Measurements from ENCODE around the gene ATG9B. TPM values are rescaled to one million over a fixed set of nuclear protein-coding genes. Genes with fewer than 3 reads are reported as not detected.

Gene ATG9B
- total RNA-seq, 1 experiment from 2014 or later = 0.98 TPM

DNA sequence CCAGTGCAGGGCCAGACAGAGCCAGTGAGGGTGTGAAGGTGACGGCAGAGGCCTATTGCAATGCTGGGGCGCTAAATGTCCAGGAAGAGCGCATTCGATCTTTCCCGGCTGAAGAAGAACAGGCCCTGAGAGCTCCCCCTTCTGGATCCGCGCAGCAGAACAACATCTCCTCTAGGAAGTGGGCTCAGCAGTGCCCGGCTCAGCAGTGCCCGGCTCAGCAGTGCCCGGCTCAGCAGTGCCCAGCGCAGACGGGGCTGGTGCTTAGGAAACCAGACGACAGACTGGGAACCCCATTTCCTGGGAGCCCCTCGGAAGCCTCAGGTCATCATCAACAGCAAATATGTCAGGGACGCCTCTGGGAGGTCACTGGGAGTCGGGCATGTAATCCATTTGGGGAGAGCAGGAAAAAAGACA, 38.2 kb downstream of the ATG9B start:
- Histone ChIP-seq H3K27me3 (ENCODE audit: control insufficient read depth, insufficient read depth, low read length) (peaks cover 3% of the 10 kb centered on the region; the same call in 1 of the 2 replicates), H3K36me3 (ENCODE audit: control insufficient read depth, insufficient read depth, low read length) (no peaks in the 10 kb centered on the region), H3K4me3 (ENCODE audit: low read depth in 2 of 2, low read length in 2 of 2) (no peak overlapping the region), H3K27ac (ENCODE audit: low read length) (no peak overlapping the region), H3K9me3 (ENCODE audit: control insufficient read depth, insufficient read depth, low read depth, low read length) (peaks cover 8% of the 10 kb centered on the region), H3K4me1 (ENCODE audit: control insufficient read depth, insufficient read depth, low read length) (no peaks in the 10 kb centered on the region)
- ATAC-seq = peak; percentile 91
- POLR2A ChIA-PET = no interaction called here
- intact Hi-C loops (cut with micrococcal nuclease; ENCODE audit: unreplicated experiment) = loop anchor here (5.0 kb wide), 1 partner anchor 209 kb away; no protein-coding TSS in a partner anchor
- BruUV-seq (replicated peaks) = no TSS peak
- TF ChIP-seq, protein P1, sequence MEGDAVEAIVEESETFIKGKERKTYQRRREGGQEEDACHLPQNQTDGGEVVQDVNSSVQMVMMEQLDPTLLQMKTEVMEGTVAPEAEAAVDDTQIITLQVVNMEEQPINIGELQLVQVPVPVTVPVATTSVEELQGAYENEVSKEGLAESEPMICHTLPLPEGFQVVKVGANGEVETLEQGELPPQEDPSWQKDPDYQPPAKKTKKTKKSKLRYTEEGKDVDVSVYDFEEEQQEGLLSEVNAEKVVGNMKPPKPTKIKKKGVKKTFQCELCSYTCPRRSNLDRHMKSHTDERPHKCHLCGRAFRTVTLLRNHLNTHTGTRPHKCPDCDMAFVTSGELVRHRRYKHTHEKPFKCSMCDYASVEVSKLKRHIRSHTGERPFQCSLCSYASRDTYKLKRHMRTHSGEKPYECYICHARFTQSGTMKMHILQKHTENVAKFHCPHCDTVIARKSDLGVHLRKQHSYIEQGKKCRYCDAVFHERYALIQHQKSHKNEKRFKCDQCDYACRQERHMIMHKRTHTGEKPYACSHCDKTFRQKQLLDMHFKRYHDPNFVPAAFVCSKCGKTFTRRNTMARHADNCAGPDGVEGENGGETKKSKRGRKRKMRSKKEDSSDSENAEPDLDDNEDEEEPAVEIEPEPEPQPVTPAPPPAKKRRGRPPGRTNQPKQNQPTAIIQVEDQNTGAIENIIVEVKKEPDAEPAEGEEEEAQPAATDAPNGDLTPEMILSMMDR (IDR thresholded peaks at IDR 0.05) = peak; percentile 93
- no peak for TF ChIP-seq TCF7L2 (IDR thresholded peaks at IDR 0.05; ENCODE audit: low read depth, low read length)
- no peak for TF ChIP-seq SIN3A (IDR thresholded peaks at IDR 0.05; ENCODE audit: borderline replicate concordance, insufficient read depth, low read depth, low read length)
- peak in 1 of 2 experiments; percentile 66; a peak in 1 of 4 replicates for TF ChIP-seq REST (IDR thresholded peaks at IDR 0.05; ENCODE audit: insufficient read depth in 1 of 2, low read depth in 2 of 2, low read length in 1 of 2)
- no peak for DNase-seq (ENCODE audit: low read depth, low spot score)
- in situ Hi-C loops (cut with HindIII; ENCODE audit: low pct_unique_long_range_greater_than_20kb, low sequenced_read_pairs) = no loop called here
- CTCF ChIA-PET = interaction anchor here (0.7 to 1.7 kb wide), 6 partner anchors 11 to 110 kb away, joined by 3 to 10 read pairs (median 4); no protein-coding TSS in a partner anchor

DNA sequence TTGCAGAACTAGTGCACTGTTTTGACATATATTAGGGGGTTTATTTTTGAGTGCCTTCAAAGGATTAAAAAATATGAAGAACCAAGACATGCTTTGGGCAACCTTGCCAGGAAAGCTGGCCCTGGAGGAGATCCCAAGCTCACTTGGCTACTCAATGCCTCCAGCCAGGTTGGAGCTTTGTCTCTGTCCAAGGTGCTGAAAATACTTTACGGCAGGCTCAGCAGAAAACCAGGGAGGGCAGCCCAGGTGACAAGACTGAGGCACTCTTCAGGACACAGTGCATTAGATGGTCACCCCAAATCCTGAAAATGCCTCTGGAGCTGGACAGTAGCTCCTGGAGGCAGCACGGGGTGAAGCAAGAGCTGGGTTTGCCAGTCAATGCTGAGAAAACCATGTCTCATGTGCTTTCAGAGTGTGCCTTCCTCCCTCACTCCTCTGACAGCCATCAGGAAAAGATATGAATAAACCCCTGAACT, 40.4 kb downstream of the ATG9B start:
- intact Hi-C loops (cut with micrococcal nuclease; ENCODE audit: unreplicated experiment) (no loop called here), in situ Hi-C loops (cut with HindIII; ENCODE audit: low pct_unique_long_range_greater_than_20kb, low sequenced_read_pairs) (no loop called here)
- no peaks in the 10 kb centered on the region for H3K4me1 ChIP-seq (ENCODE audit: control insufficient read depth, insufficient read depth, low read length)
- peak; percentile 98 to 99 for TF ChIP-seq REST (IDR thresholded peaks at IDR 0.05; ENCODE audit: insufficient read depth in 1 of 2, low read depth in 2 of 2, low read length in 1 of 2)
- TF ChIP-seq TCF7L2 (IDR thresholded peaks at IDR 0.05; ENCODE audit: low read depth, low read length) = no peak
- no peaks in the 10 kb centered on the region for H3K9me3 ChIP-seq (ENCODE audit: control insufficient read depth, insufficient read depth, low read depth, low read length)
- ATAC-seq (no peak), DNase-seq (ENCODE audit: low read depth, low spot score) (no peak)
- no peaks in the 10 kb centered on the region for H3K36me3 ChIP-seq (ENCODE audit: control insufficient read depth, insufficient read depth, low read length)
- H3K27ac ChIP-seq (ENCODE audit: low read length) = no peak overlapping the region
- no TSS peak for BruUV-seq (replicated peaks)
- ChIA-PET CTCF (interaction anchor here (0.5 to 1.0 kb wide), 3 partner anchors 15 to 577 kb away, joined by 3 to 11 read pairs (median 5); no protein-coding TSS in a partner anchor), POLR2A (interaction anchor here (0.6 kb wide), 1 partner anchor 8 kb away, joined by 3 read pairs; no protein-coding TSS in a partner anchor)
- H3K4me3 ChIP-seq (ENCODE audit: low read depth in 2 of 2, low read length in 2 of 2) = no peak overlapping the region
- H3K27me3 ChIP-seq (ENCODE audit: control insufficient read depth, insufficient read depth, low read length) = peaks cover 3% of the 10 kb centered on the region; the same call in 1 of the 2 replicates

All from Panc1 (cell line).